VCaP (cell line): ENCODE results near the gene CYP3A4.

Experiments
- H3K27ac ChIP-seq: fragments of 450-650 bp; 2 replicates; pipeline ENCODE4 v1.5.1; 2017
- CTCF ChIP-seq: fragments of 450-650 bp; conservative IDR thresholded peaks from 2 replicates; pipeline ENCODE4 v1.5.1; 2017; ENCODE audit warnings: mild to moderate bottlenecking, moderate library complexity

The CYP3A4 gene

GRCh38 chr7:99713995-99714570, 69.9 kb downstream of the CYP3A4 start:
- TF ChIP-seq CTCF = 0 out of 2 replicates have a peak, but pooled peaks have one; percentile 12
- H3K27ac ChIP-seq = peak overlapping the region; percentile 38

GRCh38 chr7:99709838-99710578, 74.0 kb downstream of the CYP3A4 start:
- TF ChIP-seq CTCF = no peak
- H3K27ac ChIP-seq = no peak overlapping the region

- no peak overlapping the region for H3K27ac ChIP-seq
- no peak for TF ChIP-seq CTCF
Observed at GRCh38 chr7:99709260-99709659, 74.7 kb downstream of the CYP3A4 start.

GRCh38 chr7:99707096-99707495, 76.9 kb downstream of the CYP3A4 start:
- no peak overlapping the region for H3K27ac ChIP-seq
- no peak for TF ChIP-seq CTCF
